Measurements from ENCODE around the gene RIBC1. TPM values are rescaled to one million over a fixed set of nuclear protein-coding genes. Genes with fewer than 3 reads are reported as not detected.

Gene RIBC1
- total and polyA plus RNA-seq, 2 experiments from 2014 or later: 0.45 to 0.55 TPM

GRCh38 chrX:53383376-53384076 is 39.1 kb upstream of the RIBC1 start:
- H3K4me3 Mint-ChIP-seq: no peak overlapping the region
- no peaks in the 10 kb centered on the region for H3K4me1 Mint-ChIP-seq
- no peak overlapping the region; the same call in 1 of the 2 replicates for H3K27ac Mint-ChIP-seq
- peaks cover 57% of the 10 kb centered on the region for H3K36me3 Mint-ChIP-seq (ENCODE audit: low read depth)
- ATAC-seq (no peak), DNase-seq (ENCODE audit: low spot score) (no peak)
- no peaks in the 10 kb centered on the region; the same call in 1 of the 2 replicates for H4K20me1 ChIP-seq (replicated peaks; ENCODE audit: insufficient read depth)
- no peaks in the 10 kb centered on the region; the same call in 1 of the 2 replicates for H3K36me3 ChIP-seq (ENCODE audit: insufficient read depth)
- no peaks in the 10 kb centered on the region for H3F3A ChIP-seq (replicated peaks; ENCODE audit: low read depth)
- TF ChIP-seq CTCF (conservative IDR thresholded peaks at IDR 0.05; ENCODE audit: low read depth in 2 of 2) (no peak), CREB1 (CRISPR knock-in tag; IDR thresholded peaks at IDR 0.05; ENCODE audit: low read depth) (no peak), ZNF114 (CRISPR knock-in tag; IDR thresholded peaks at IDR 0.05) (no peak), NANOG (IDR thresholded peaks at IDR 0.05; ENCODE audit: borderline replicate concordance) (no peak), JUNB (IDR thresholded peaks at IDR 0.05; ENCODE audit: unreplicated experiment) (no peak), POLR2AphosphoS5 (IDR thresholded peaks at IDR 0.05; ENCODE audit: low read depth) (no peak), STAT1 (IDR thresholded peaks at IDR 0.05; ENCODE audit: unreplicated experiment) (no peak), EZH2phosphoT487 (IDR thresholded peaks at IDR 0.05; ENCODE audit: unreplicated experiment) (no peak), ZNF331 (CRISPR knock-in tag; IDR thresholded peaks at IDR 0.05; ENCODE audit: low read depth) (no peak), REST (IDR thresholded peaks at IDR 0.05; ENCODE audit: unreplicated experiment) (no peak), EZH2 (IDR thresholded peaks at IDR 0.05; ENCODE audit: low read depth, unreplicated experiment) (no peak)
- H3K9me3 Mint-ChIP-seq: no peaks in the 10 kb centered on the region
- no peak overlapping the region for H3K27ac ChIP-seq (ENCODE audit: low read depth)
- no peaks in the 10 kb centered on the region for H3K9me2 ChIP-seq (ENCODE audit: insufficient read depth)
- no peak overlapping the region for H3K4me2 ChIP-seq
- no peaks in the 10 kb centered on the region for H3K4me1 ChIP-seq (ENCODE audit: insufficient read depth)
- H3K4me3 ChIP-seq: no peak overlapping the region
- H3K27me3 ChIP-seq (ENCODE audit: insufficient read depth): no peaks in the 10 kb centered on the region
- no peaks in the 10 kb centered on the region for H3K79me2 ChIP-seq (replicated peaks; ENCODE audit: insufficient read depth)
- no peak overlapping the region for H2AFZ ChIP-seq
- H3K27me3 Mint-ChIP-seq (ENCODE audit: insufficient read depth, low read depth, poor library complexity): no peaks in the 10 kb centered on the region

Data from GM23338 (cell line).